Measurements from ENCODE around the gene MED15. TPM values are rescaled to one million over a fixed set of nuclear protein-coding genes. Genes with fewer than 3 reads are reported as not detected.

The MED15 gene
- total and polyA plus RNA-seq, 2 of the 8 experiments (the other 6 are each of a cell fraction or from before 2014, with no cell fraction given): 28.3 to 57.1 TPM

DNA sequence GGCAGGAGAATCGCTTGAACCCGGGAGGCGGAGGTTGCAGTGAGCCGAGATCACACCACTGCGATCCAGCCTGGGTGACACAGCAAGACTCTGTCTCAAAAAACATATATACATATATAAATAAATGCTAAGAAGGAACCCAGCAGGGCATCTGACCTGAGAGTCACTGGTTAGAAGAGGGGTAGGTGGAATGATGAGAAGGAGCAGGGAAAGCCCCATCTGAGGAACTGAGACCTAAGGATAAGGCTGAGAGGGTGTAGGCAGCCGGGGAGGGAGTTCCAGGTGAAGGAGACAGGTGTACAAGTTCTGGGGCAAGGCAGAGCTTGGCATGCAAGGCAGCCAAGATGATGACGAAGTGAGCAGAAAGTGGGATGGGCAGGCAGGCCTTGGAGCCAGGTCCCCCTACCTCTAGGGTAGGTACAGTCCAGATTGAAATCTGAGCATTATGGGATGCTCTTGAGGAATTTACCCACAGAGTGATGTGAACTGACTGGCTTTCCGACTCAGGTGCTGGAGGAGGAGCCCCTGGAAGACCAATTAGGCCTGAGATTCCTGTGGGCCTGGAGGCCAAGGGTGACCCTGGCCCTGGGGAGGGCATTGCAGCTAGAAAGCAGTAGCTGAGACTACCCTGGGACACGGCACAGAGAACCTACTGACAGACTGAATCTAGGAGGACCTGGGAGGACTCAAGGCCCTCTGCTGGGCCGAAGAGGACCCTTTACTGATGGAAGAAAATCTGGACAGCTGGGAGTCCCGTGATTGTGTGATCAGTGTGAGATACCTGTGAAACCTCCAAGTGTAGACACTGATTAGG lies 34.6 kb upstream of the MED15 start:
- no peak overlapping the region for H3K27ac ChIP-seq (ENCODE audit: low read depth, low read length)
- no peak overlapping the region for H3K18ac ChIP-seq (ENCODE audit: extremely low read depth, low read length)
- H3K56ac ChIP-seq (replicated peaks; ENCODE audit: insufficient read length, low read depth, low read length): no peak overlapping the region
- no peak overlapping the region for H4K5ac ChIP-seq (ENCODE audit: insufficient read length, low read depth, low read length)
- H3K27me3 ChIP-seq (replicated peaks in 1 of 4; ENCODE audit: control insufficient read depth in 3 of 4, extremely low read depth in 1 of 4, insufficient read depth in 3 of 4, low read length in 3 of 4): no peaks in the 10 kb centered on the region
- no peak overlapping the region for H2BK12ac ChIP-seq (ENCODE audit: low read depth, low read length)
- H3K4me2 ChIP-seq (ENCODE audit: insufficient read depth in 1 of 2, low read depth in 2 of 2, low read length in 2 of 2): no peak overlapping the region
- no peaks in the 10 kb centered on the region for H3K36me3 ChIP-seq (ENCODE audit: control insufficient read depth in 2 of 4, insufficient read depth in 4 of 4, low read length in 3 of 4)
- H2AFZ ChIP-seq (ENCODE audit: low read length): no peak overlapping the region
- no peak overlapping the region for H3K4ac ChIP-seq (replicated peaks; ENCODE audit: insufficient read length, low read depth, low read length)
- no peak overlapping the region for H4K91ac ChIP-seq (replicated peaks; ENCODE audit: insufficient read length, low read length)
- DNase-seq (ENCODE audit: low read depth in 1 of 2, low spot score in 2 of 2) (no peak), FAIRE-seq (no peak)
- no peaks in the 10 kb centered on the region; the same call in 1 of the 2 replicates for H3K23me2 ChIP-seq (ENCODE audit: low read depth, low read length)
- H3K9ac ChIP-seq (replicated peaks in 1 of 4; ENCODE audit: extremely low read depth in 1 of 4, low read depth in 3 of 4, low read length in 3 of 4): no peak overlapping the region; a peak in 1 of 7 replicates
- H3K79me1 ChIP-seq (ENCODE audit: low read depth, low read length): no peaks in the 10 kb centered on the region
- H4K20me1 ChIP-seq (replicated peaks in 1 of 2; ENCODE audit: control insufficient read depth in 1 of 2, insufficient read depth in 2 of 2, low read length in 2 of 2): no peaks in the 10 kb centered on the region
- POLR2A ChIA-PET (ENCODE audit: partially characterized antibody): no interaction called here
- CTCF ChIA-PET (ENCODE audit: partially characterized antibody): interaction anchor here (1.1 to 1.7 kb wide), 4 partner anchors 10 to 91 kb away, joined by 4 to 5 read pairs (median 4); no protein-coding TSS in a partner anchor
- peaks cover 0 to 3% of the 10 kb centered on the region in 2 experiments; a peak in 1 of 4 replicates for H3K9me3 ChIP-seq (ENCODE audit: insufficient read depth in 2 of 2, low read depth in 1 of 2, low read length in 1 of 2)
- no peak overlapping the region; the same call in 1 of the 2 replicates for H4K8ac ChIP-seq (ENCODE audit: extremely low read depth, insufficient read depth, low read length)
- no peaks in the 10 kb centered on the region for H3K79me2 ChIP-seq (ENCODE audit: control insufficient read depth in 1 of 2, insufficient read depth in 2 of 2, low read length in 2 of 2)
- no peak overlapping the region for H2BK5ac ChIP-seq (ENCODE audit: low read depth, low read length)
- H2BK15ac ChIP-seq (ENCODE audit: low read length): no peak overlapping the region
- no peak overlapping the region for H3K23ac ChIP-seq (ENCODE audit: insufficient read length)
- H3K4me1 ChIP-seq (replicated peaks in 1 of 4; ENCODE audit: control insufficient read depth in 3 of 4, insufficient read depth in 4 of 4, low read length in 3 of 4): no peaks in the 10 kb centered on the region
- H2BK120ac ChIP-seq (replicated peaks; ENCODE audit: low read depth, low read length): no peak overlapping the region
- no peak overlapping the region for H2AK5ac ChIP-seq (ENCODE audit: low read depth, low read length)
- 88% methylated on average over 11 of the region's 11 CpGs; no CpG with 5 or more reads in 1 of the 2 experiments for WGBS, 2 experiments (ENCODE audit: extremely low coverage in 1 of 2, insufficient coverage in 1 of 2, insufficient read length in 1 of 2, insufficient replicate concordance in 2 of 2, low coverage in 1 of 2, low lambda C conversion rate in 2 of 2, missing lambda C conversion rate in 1 of 2)
- no peak overlapping the region for H3K14ac ChIP-seq (ENCODE audit: insufficient read length)
- no peak overlapping the region for H2BK20ac ChIP-seq (ENCODE audit: low read length)
- H3K4me3 ChIP-seq (ENCODE audit: extremely low read depth in 1 of 4, insufficient read depth in 2 of 4, low read depth in 3 of 4, low read length in 4 of 4): no peak overlapping the region
- TF ChIP-seq RAD21 (IDR thresholded peaks at IDR 0.05 in 1 of 2, conservative IDR thresholded peaks at IDR 0.05 in 1 of 2; ENCODE audit: low read depth in 2 of 2, low read length in 2 of 2) (no peak), TEAD4 (IDR thresholded peaks at IDR 0.05; ENCODE audit: low read depth, low read length) (no peak), JUN (IDR thresholded peaks at IDR 0.05; ENCODE audit: low read depth, low read length) (no peak), TAF7 (optimal IDR thresholded peaks at IDR 0.05; ENCODE audit: borderline replicate concordance, low read depth, low read length) (no peak), RNF2 (IDR thresholded peaks at IDR 0.05; ENCODE audit: borderline replicate concordance, low read depth, low read length, missing control alignments, poor library complexity, severe bottlenecking) (no peak), CEBPB (IDR thresholded peaks at IDR 0.05; ENCODE audit: low read depth, low read length) (no peak), SAP30 (IDR thresholded peaks at IDR 0.05; ENCODE audit: insufficient read depth, insufficient replicate concordance, low read length) (no peak), POU5F1 (IDR thresholded peaks at IDR 0.05; ENCODE audit: low read depth, low read length) (no peak), BCL11A (IDR thresholded peaks at IDR 0.05; ENCODE audit: low read depth in 2 of 2, low read length in 2 of 2) (no peak)

All from H1 (cell line).